ENCODE results near the gene POLR2F. TPM values are rescaled to one million over a fixed set of nuclear protein-coding genes. Genes with fewer than 3 reads are reported as not detected.

POLR2F gene
- total RNA-seq, 2 experiments from 2014 or later, result 20.2 to 21.1 TPM

DNA sequence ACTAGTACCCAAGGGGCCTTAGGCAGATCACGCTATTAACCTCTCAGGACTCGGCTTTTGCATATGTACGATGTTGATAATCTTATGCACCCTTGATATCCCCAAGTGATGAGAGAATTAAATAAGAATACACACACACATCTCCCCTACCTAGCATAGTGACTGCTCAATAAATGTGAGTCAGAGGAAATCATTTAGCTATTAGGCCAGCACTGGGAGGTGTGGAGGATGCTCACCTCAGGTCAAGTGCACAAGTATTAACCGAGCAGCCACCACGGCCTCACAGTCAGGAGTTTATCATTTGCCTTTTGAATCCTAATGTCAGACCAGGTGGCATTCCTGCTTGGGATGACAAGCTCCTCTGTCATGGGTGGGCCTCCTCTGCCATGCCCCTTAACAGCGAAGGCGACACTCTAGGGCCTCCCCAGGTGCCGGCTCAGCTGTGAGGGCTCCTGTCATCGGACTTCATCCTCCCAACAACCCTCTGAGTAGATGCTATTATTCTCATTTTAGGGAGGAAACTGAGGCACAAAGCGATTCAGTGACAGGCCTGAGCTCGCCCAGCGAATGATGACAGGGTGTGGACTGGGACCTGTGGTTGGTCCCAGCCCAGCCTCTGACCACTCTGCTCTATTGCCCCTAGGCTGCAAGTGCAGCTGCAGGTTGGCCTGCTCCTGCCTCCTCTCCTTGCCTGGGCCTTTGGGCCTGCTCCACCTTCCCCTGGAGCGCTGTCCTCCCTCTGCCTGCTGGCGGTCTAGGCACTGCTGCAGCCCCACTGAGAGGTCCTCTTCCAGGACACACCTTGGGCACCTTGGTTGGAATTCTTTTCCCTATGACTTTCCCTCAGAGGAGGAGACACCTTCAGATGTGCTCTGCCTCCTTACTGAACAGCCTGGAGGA, 35.9 kb downstream of the POLR2F start:
- H3K27ac Mint-ChIP-seq, result no peak overlapping the region
- ChIA-PET POLR2A (no interaction called here), CTCF (no interaction called here)

DNA sequence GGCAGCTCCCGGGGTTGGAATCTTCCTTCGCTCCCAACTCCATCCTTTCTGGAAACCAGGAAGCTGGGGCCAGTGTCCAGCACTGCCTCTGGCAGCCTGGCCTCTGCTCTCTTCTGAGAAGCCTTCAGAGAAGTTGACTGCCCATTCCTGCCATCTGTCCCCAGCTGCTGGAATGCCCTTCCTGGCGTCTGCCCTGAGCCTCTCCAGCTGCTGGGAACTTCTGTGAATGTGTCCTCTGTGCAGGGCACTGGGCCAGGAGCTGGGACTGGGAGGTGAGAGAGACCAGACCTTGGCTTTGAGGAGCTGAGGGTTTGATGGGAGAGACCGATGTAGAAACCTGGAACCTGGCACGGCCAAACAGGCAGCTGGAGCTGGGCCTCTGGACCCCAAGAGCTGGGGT, 36.8 kb downstream of the POLR2F start:
- CTCF ChIA-PET, result no interaction called here

More for the DNA sequence above, 35.9 kb downstream of the POLR2F start:
- no peak overlapping the region for H3K4me3 ChIP-seq (ENCODE audit: low read length)
- no peaks in the 10 kb centered on the region for H3K9me3 Mint-ChIP-seq
- H3K9me3 ChIP-seq (ENCODE audit: control insufficient read depth in 1 of 2, insufficient read depth in 1 of 2, low read length in 2 of 2), result no peaks in the 10 kb centered on the region
- H3K36me3 ChIP-seq (ENCODE audit: insufficient read depth, low read length), result no peaks in the 10 kb centered on the region
- no peaks in the 10 kb centered on the region for H3K27me3 ChIP-seq (ENCODE audit: control insufficient read depth in 1 of 2, insufficient read depth in 2 of 2, low read length in 2 of 2)
- H3K36me3 Mint-ChIP-seq (ENCODE audit: low read depth), result no peaks in the 10 kb centered on the region
- ATAC-seq (ENCODE audit: poor library complexity), result no peak
- no peaks in the 10 kb centered on the region for H3K4me1 Mint-ChIP-seq (ENCODE audit: low read depth)
- peaks cover 2% of the 10 kb centered on the region for H3K4me1 ChIP-seq (ENCODE audit: insufficient read depth, low read length)
- intact Hi-C loops (cut with DNase I, micrococcal nuclease), result no loop called here
- no peak overlapping the region for H3K27ac ChIP-seq (ENCODE audit: low read depth in 1 of 2, low read length in 2 of 2)
- no peak for DNase-seq
- H3K4me3 Mint-ChIP-seq, result no peak overlapping the region
- no peaks in the 10 kb centered on the region for H3K27me3 Mint-ChIP-seq
- TF ChIP-seq, protein P1, sequence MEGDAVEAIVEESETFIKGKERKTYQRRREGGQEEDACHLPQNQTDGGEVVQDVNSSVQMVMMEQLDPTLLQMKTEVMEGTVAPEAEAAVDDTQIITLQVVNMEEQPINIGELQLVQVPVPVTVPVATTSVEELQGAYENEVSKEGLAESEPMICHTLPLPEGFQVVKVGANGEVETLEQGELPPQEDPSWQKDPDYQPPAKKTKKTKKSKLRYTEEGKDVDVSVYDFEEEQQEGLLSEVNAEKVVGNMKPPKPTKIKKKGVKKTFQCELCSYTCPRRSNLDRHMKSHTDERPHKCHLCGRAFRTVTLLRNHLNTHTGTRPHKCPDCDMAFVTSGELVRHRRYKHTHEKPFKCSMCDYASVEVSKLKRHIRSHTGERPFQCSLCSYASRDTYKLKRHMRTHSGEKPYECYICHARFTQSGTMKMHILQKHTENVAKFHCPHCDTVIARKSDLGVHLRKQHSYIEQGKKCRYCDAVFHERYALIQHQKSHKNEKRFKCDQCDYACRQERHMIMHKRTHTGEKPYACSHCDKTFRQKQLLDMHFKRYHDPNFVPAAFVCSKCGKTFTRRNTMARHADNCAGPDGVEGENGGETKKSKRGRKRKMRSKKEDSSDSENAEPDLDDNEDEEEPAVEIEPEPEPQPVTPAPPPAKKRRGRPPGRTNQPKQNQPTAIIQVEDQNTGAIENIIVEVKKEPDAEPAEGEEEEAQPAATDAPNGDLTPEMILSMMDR (IDR thresholded peaks at IDR 0.05), result no peak

DNA sequence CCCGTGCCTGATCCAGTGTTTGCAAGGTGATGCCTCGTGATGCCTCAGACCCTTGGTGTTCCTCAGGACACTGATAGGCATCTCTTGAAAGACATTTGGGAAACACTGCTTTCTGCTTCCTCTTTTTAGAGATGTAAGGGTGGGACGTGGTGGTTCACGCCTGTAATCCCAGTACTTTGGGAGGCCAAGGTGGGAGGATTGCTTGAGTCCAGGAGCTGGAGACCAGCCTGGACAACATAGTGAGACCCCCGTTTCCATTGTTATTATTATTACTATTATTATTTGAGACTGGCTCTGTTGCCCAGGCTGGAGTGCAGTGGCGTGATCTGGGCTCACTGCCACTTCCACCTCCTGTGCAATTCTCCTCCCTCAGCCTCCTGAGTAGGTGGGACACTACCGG, 37.4 kb downstream of the POLR2F start:
- no peak overlapping the region for H3K27ac Mint-ChIP-seq
- no peaks in the 10 kb centered on the region for H3K9me3 ChIP-seq (ENCODE audit: control insufficient read depth in 1 of 2, insufficient read depth in 1 of 2, low read length in 2 of 2)
- H3K27me3 ChIP-seq (ENCODE audit: control insufficient read depth in 1 of 2, insufficient read depth in 2 of 2, low read length in 2 of 2), result no peaks in the 10 kb centered on the region
- H3K9me3 Mint-ChIP-seq, result no peaks in the 10 kb centered on the region
- H3K4me3 ChIP-seq (ENCODE audit: low read length), result no peak overlapping the region
- H3K27ac ChIP-seq (ENCODE audit: low read depth in 1 of 2, low read length in 2 of 2), result no peak overlapping the region
- no peak overlapping the region for H3K4me3 Mint-ChIP-seq
- no peaks in the 10 kb centered on the region for H3K36me3 Mint-ChIP-seq (ENCODE audit: low read depth)
- intact Hi-C loops (cut with DNase I, micrococcal nuclease), result no loop called here
- no peaks in the 10 kb centered on the region for H3K4me1 Mint-ChIP-seq (ENCODE audit: low read depth)
- H3K4me1 ChIP-seq (ENCODE audit: insufficient read depth, low read length), result peaks cover 2% of the 10 kb centered on the region
- no peaks in the 10 kb centered on the region for H3K27me3 Mint-ChIP-seq
- ATAC-seq (ENCODE audit: poor library complexity) (no peak), DNase-seq (no peak)
- H3K36me3 ChIP-seq (ENCODE audit: insufficient read depth, low read length), result no peaks in the 10 kb centered on the region
- ChIA-PET CTCF (no interaction called here), POLR2A (no interaction called here)
- TF ChIP-seq, protein P1 (IDR thresholded peaks at IDR 0.05), result no peak

More for the DNA sequence above, 36.8 kb downstream of the POLR2F start:
- Mint-ChIP-seq H3K9me3 (no peaks in the 10 kb centered on the region), H3K36me3 (ENCODE audit: low read depth) (no peaks in the 10 kb centered on the region), H3K4me3 (no peak overlapping the region), H3K4me1 (ENCODE audit: low read depth) (no peaks in the 10 kb centered on the region), H3K27ac (no peak overlapping the region), H3K27me3 (no peaks in the 10 kb centered on the region)
- POLR2A ChIA-PET, result no interaction called here
- Histone ChIP-seq H3K27me3 (ENCODE audit: control insufficient read depth in 1 of 2, insufficient read depth in 2 of 2, low read length in 2 of 2) (no peaks in the 10 kb centered on the region), H3K36me3 (ENCODE audit: insufficient read depth, low read length) (no peaks in the 10 kb centered on the region), H3K4me1 (ENCODE audit: insufficient read depth, low read length) (peaks cover 2% of the 10 kb centered on the region), H3K9me3 (ENCODE audit: control insufficient read depth in 1 of 2, insufficient read depth in 1 of 2, low read length in 2 of 2) (no peaks in the 10 kb centered on the region), H3K4me3 (ENCODE audit: low read length) (no peak overlapping the region), H3K27ac (ENCODE audit: low read depth in 1 of 2, low read length in 2 of 2) (no peak overlapping the region)
- intact Hi-C loops (cut with DNase I, micrococcal nuclease), result no loop called here
- DNase-seq (no peak), ATAC-seq (ENCODE audit: poor library complexity) (no peak)
- TF ChIP-seq, protein P1 (IDR thresholded peaks at IDR 0.05), result no peak
